Measurements from ENCODE around the gene GDPD5.

DNA sequence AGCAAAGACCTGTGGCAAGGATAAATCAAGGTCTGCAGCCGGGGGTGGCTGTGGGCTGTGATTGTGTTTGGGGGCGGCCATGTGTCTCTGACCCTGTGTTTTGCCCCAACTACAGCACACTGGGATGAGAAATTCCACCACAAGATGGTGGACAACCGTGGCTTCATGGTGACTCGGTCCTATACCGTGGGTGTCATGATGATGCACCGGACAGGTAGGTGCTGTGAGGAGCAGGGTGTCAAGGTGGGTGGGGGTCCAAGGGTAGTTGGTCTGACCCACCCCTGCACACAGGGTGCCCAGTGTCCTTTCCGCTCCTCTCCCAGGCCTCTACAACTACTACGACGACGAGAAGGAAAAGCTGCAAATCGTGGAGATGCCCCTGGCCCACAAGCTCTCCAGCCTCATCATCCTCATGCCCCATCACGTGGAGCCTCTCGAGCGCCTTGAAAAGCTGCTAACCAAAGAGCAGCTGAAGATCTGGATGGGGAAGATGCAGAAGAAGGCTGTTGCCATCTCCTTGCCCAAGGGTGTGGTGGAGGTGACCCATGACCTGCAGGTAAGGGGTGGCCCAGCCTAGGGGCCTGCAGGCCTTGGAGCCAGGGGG, 43.0 kb upstream of the GDPD5 start:
- no peak for TF ChIP-seq CTCF (IDR thresholded peaks at IDR 0.05)
- TF ChIP-seq POLR2A (IDR thresholded peaks at IDR 0.05; ENCODE audit: low read depth), result no peak
- TF ChIP-seq POLR2AphosphoS5 (IDR thresholded peaks at IDR 0.05), result no peak
- TF ChIP-seq EP300 (IDR thresholded peaks at IDR 0.05), result no peak
